Measurements from ENCODE around the gene PIGZ.
"Not testable (repeated sequence)": the region's sequence is repeated elsewhere in the genome, so short reads cannot be mapped to it uniquely, and the experiment has no call there.

Gene PIGZ

DNA sequence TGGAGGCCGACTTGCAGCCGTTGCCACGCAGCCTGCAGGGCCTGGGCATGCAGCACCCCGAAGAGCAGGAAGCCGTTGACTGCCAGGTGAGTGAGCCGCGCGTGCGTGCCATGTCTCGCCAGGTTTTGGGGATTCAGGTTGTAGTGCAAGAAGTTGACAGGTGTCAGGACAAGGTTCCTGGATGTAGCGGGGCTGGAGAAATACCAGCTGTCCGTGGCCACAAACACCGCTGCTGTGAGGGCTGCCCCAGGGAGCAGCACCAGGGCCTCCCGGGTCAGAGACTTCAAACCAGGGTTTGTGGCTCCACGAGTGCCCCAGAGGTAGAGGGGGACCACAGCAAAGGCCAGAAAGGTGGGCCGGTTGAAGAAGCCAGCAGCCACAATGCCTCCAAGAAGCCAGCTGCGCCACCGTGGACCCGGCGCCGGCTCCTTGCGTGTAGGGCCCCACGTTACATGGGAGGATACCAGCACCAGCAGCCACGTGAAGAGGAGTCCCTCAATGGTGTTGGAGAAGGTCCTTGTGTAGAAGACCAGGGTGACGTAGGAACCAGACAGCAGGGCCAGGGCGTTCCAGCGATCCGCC lies 20.7 kb downstream of the PIGZ start:
- no peak for TF ChIP-seq CTCF (IDR thresholded peaks at IDR 0.05; ENCODE audit: low read depth, low read length, missing control alignments)

GRCh38 chr3:196947136-196947859 lies 21.3 kb downstream of the PIGZ start:
- TF ChIP-seq CTCF (IDR thresholded peaks at IDR 0.05; ENCODE audit: low read depth, low read length, missing control alignments), result peak; percentile 20
- no peak overlapping the region for H3K4me3 ChIP-seq (ENCODE audit: low read depth, low read length)
- no peak for DNase-seq (ENCODE audit: low read depth)

More for the DNA sequence above, 20.7 kb downstream of the PIGZ start:
- DNase-seq (ENCODE audit: low read depth), result no peak
- H3K4me3 ChIP-seq (ENCODE audit: low read depth, low read length), result no peak overlapping the region

DNA sequence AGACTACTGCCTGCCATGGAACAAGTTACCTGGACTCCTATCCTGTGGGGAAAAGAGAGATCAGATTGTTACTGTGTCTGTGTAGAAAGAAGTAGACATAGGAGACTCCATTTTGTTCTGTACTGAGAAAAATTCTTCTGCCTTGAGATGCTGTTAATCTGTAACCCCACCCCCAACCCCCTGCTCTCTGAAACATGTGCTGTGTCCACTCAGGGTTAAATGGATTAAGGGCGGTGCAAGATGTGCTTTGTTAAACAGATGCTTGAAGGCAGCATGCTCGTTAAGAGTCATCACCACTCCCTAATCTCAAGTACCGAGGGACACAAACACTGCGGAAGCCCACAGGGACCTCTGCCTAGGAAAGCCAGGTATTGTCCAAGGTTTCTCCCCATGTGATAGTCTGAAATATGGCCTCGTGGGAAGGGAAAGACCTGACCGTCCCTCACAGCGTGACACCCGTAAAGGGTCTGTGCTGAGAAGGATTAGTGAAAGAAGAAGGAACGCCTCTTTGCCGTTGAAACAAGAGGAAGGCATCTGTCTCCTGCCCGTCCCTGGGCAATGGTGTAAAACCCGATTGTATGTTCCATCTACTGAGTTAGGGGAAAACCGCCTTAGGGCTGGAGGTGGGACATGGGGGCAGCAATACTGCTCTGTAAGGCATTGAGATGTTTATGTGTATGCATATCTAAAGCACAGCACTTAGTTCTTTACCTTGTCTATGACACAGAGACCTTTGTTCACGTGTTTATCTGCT lies 24.4 kb downstream of the PIGZ start:
- H3K4me3 ChIP-seq (ENCODE audit: low read depth, low read length); DNase-seq (ENCODE audit: low read depth): not testable (repeated sequence)

GRCh38 chr3:196942915-196943277 lies 25.7 kb downstream of the PIGZ start:
- peak overlapping the region; percentile 94 for H3K4me3 ChIP-seq (ENCODE audit: low read depth, low read length)
- no peak for DNase-seq (ENCODE audit: low read depth)
- no peak for TF ChIP-seq CTCF (IDR thresholded peaks at IDR 0.05; ENCODE audit: low read depth, low read length, missing control alignments)

- peak within 1 kb of the TSS; percentile 94 for H3K4me3 ChIP-seq (ENCODE audit: low read depth, low read length)
- peak; percentile 96 for DNase-seq (ENCODE audit: low read depth)
- peak; percentile 80 for TF ChIP-seq CTCF (IDR thresholded peaks at IDR 0.05; ENCODE audit: low read depth, low read length, missing control alignments)
These were observed 26.3 kb downstream of the PIGZ start, which contains the start of gene NCBP2 for GRCh38 chr3:196942226-196942914. Gene NCBP2, minus strand, starts transcription at chr3:196942528. Its CDS starts 25 bp downstream, at chr3:196942503.

DNA sequence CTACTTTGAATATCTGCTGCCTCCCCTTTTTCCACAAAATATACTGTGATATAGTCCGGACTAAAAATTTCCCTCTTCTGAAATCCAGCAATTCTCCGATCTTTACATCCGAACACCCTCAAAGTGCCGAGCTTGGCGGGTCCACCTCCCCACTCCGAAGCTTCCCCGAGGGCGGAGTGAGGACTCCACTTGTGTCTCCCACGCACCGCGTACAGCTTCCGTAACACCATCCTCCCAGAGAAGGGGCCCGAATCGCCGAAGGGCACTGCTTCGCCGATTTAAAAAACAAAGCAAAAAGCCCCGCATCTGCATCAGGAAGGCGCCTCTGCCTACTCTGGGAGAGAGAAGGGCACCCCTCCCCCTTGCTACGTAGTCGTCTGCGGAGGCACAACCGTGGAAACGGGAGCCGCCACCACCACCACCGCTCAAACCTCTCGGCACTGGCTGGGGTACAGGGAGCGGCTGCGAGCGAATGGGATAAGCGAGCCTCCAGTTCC lies 26.9 kb downstream of the PIGZ start:
- no peak for TF ChIP-seq CTCF (IDR thresholded peaks at IDR 0.05; ENCODE audit: low read depth, low read length, missing control alignments)
- peak overlapping the region; percentile 94 for H3K4me3 ChIP-seq (ENCODE audit: low read depth, low read length)
- no peak for DNase-seq (ENCODE audit: low read depth)

GRCh38 chr3:196938576-196938975 lies 30.1 kb downstream of the PIGZ start:
- no peak overlapping the region for H3K4me3 ChIP-seq (ENCODE audit: low read depth, low read length)
- DNase-seq (ENCODE audit: low read depth), result no peak
- TF ChIP-seq CTCF (IDR thresholded peaks at IDR 0.05; ENCODE audit: low read depth, low read length, missing control alignments), result no peak

All from GM12864 (cell line).